ENCODE measurements around the gene CFAP61.

The CFAP61 gene

GRCh38 chr20:20037960-20038359 is 14.4 kb upstream of the CFAP61 start:
- DNase-seq (ENCODE audit: low read depth): no peak

- no peak for DNase-seq (ENCODE audit: low read depth)
These were observed 13.7 kb upstream of the CFAP61 start for GRCh38 chr20:20038586-20038985.

- DNase-seq (ENCODE audit: low read depth): no peak
These were observed 12.5 kb upstream of the CFAP61 start for GRCh38 chr20:20039752-20040387.

- DNase-seq (ENCODE audit: low read depth): no peak
These were observed 612 bp upstream of the CFAP61 start for GRCh38 chr20:20051767-20052073.

GRCh38 chr20:20060234-20060998 is 8.1 kb downstream of the CFAP61 start:
- DNase-seq (ENCODE audit: low read depth): no peak

- no peak for DNase-seq (ENCODE audit: low read depth)
These were observed 11.8 kb downstream of the CFAP61 start for GRCh38 chr20:20063941-20064702.

GRCh38 chr20:20065361-20065760 is 13.0 kb downstream of the CFAP61 start:
- DNase-seq (ENCODE audit: low read depth): no peak

- no peak for DNase-seq (ENCODE audit: low read depth)
These were observed 18.8 kb downstream of the CFAP61 start for GRCh38 chr20:20070871-20071726.

- no peak for DNase-seq (ENCODE audit: low read depth)
These were observed 21.6 kb downstream of the CFAP61 start for GRCh38 chr20:20073801-20074371.

GRCh38 chr20:20075032-20075431 is 22.7 kb downstream of the CFAP61 start:
- no peak for DNase-seq (ENCODE audit: low read depth)

- DNase-seq (ENCODE audit: low read depth): no peak
These were observed 24.1 kb downstream of the CFAP61 start for GRCh38 chr20:20076297-20077065.

- DNase-seq (ENCODE audit: low read depth): no peak
These were observed 25.7 kb downstream of the CFAP61 start for GRCh38 chr20:20078041-20078440.

- DNase-seq (ENCODE audit: low read depth): no peak
These were observed 26.9 kb downstream of the CFAP61 start for GRCh38 chr20:20079102-20079784.

- no peak for DNase-seq (ENCODE audit: low read depth)
These were observed 31.5 kb downstream of the CFAP61 start for GRCh38 chr20:20083807-20084206.

- DNase-seq (ENCODE audit: low read depth): no peak
These were observed 32.0 kb downstream of the CFAP61 start for GRCh38 chr20:20084296-20084752.

- DNase-seq (ENCODE audit: low read depth): no peak
These were observed 32.7 kb downstream of the CFAP61 start for GRCh38 chr20:20085071-20085470.

- no peak for DNase-seq (ENCODE audit: low read depth)
These were observed 33.5 kb downstream of the CFAP61 start for GRCh38 chr20:20085812-20086211.

GRCh38 chr20:20089018-20089417 is 36.7 kb downstream of the CFAP61 start:
- no peak for DNase-seq (ENCODE audit: low read depth)

- DNase-seq (ENCODE audit: low read depth): no peak
These were observed 37.6 kb downstream of the CFAP61 start for GRCh38 chr20:20089939-20090338.

- no peak for DNase-seq (ENCODE audit: low read depth)
These were observed 40.5 kb downstream of the CFAP61 start for GRCh38 chr20:20092827-20093226.

All from HS-27A (cell line).